DOHH2 (cell line): ENCODE measurements around the gene TGM2.

Experiments used
- H3F3A ChIP-seq: fragments of 200-600 bp; sonication (generic), shearing (Covaris generic); 2 replicates; pipeline ENCODE4 v1.6.0; 2016; ENCODE audit warnings: antibody characterized with exemption, mild to moderate bottlenecking; ENCODE audit not compliant: control insufficient read depth, insufficient read depth
- H3K27ac ChIP-seq: fragments of 200-600 bp; sonication (generic); 2 replicates; pipeline ENCODE4 v1.5.1; 2014; ENCODE audit warnings: low read depth, mild to moderate bottlenecking, low read length, moderate library complexity
- H3K27me3 ChIP-seq: fragments of 200-600 bp; sonication (generic); 2 replicates; pipeline ENCODE4 v1.6.1; 2014; ENCODE audit warnings: mild to moderate bottlenecking, low read length, mixed read lengths; ENCODE audit not compliant: control insufficient read depth
- H3K36me3 ChIP-seq: fragments of 200-600 bp; sonication (generic); 2 replicates; pipeline ENCODE4 v1.6.1; 2014; ENCODE audit warnings: mild to moderate bottlenecking, low read length, moderate library complexity, mixed read lengths; ENCODE audit not compliant: control insufficient read depth
- H3K4me1 ChIP-seq: fragments of 200-600 bp; sonication (generic); 2 replicates; pipeline ENCODE4 v1.6.1; 2014; ENCODE audit warnings: mild to moderate bottlenecking, low read length, mixed read lengths; ENCODE audit not compliant: control insufficient read depth
- H3K4me2 ChIP-seq: fragments of 200-600 bp; sonication (generic); 2 replicates; pipeline ENCODE4 v1.6.0; 2014; ENCODE audit warnings: mild to moderate bottlenecking, low read length, moderate library complexity
- H3K4me3 ChIP-seq: fragments of 200-600 bp; sonication (generic); 2 replicates; pipeline ENCODE4 v1.5.1; 2014; ENCODE audit warnings: mild to moderate bottlenecking, low read length, mixed read lengths
- H3K79me2 ChIP-seq: fragments of 200-600 bp; sonication (generic); 2 replicates; pipeline ENCODE4 v1.6.1; 2014; ENCODE audit warnings: mild to moderate bottlenecking, low read length, mixed read lengths; ENCODE audit not compliant: control insufficient read depth
- H3K9me2 ChIP-seq: fragments of 200-600 bp; sonication (generic); replicated peaks from 2 replicates; pipeline ENCODE4 v1.6.1; 2014; ENCODE audit warnings: mild to moderate bottlenecking, low read length, mixed read lengths; ENCODE audit not compliant: control insufficient read depth
- H3K9me3 ChIP-seq: fragments of 200-600 bp; sonication (generic); 2 replicates; pipeline ENCODE4 v1.6.1; 2014; ENCODE audit warnings: antibody characterized with exemption, low read length, mixed read lengths; ENCODE audit not compliant: control insufficient read depth, insufficient read depth
- H4K20me1 ChIP-seq: fragments of 200-600 bp; sonication (generic); 2 replicates; pipeline ENCODE4 v1.6.0; 2014; ENCODE audit warnings: low read depth, mild to moderate bottlenecking, antibody characterized with exemption, low read length, moderate library complexity; ENCODE audit not compliant: control insufficient read depth, insufficient read depth
- EZH2phosphoT487 ChIP-seq: fragments of 200-600 bp; sonication (generic); IDR thresholded peaks from 2 replicates; pipeline ENCODE4 v1.6.1; 2017; ENCODE audit warnings: borderline replicate concordance, mild to moderate bottlenecking, antibody characterized with exemption, low read length, moderate library complexity, mixed read lengths
- TF ChIP-seq, protein P1 (sequence below): fragments of 200-600 bp; sonication (generic); IDR thresholded peaks from one replicate; pipeline ENCODE4 v1.5.1; 2014; ENCODE audit warnings: antibody characterized with exemption, mild to moderate bottlenecking, low read depth, low read length; ENCODE audit not compliant: poor library complexity, severe bottlenecking

The TGM2 gene

DNA sequence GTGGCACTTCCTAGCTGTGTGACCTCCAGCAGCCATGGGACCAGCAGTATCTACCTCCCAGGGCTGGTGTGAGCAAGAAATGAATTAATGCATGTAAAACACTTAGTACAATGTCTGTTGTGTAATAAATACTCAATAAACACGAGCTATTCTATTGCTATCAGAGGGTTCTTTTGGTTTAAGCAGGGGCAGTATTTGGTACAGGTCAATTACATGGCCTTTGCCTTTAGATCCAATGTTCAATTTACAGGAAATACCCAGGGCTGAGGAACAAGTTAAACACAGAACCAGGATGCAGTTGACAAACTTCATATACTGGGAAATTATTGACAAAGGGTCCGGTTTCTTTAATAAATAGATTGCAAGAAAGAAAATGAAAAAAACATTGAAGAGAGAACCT, 2.9 kb downstream of the TGM2 start:
- Histone ChIP-seq H3K27ac (no peak overlapping the region), H3K4me1 (no peaks in the 10 kb centered on the region; the same call in 1 of the 2 replicates), H3K36me3 (no peaks in the 10 kb centered on the region), H3K4me3 (no peak overlapping the region), H4K20me1 (no peaks in the 10 kb centered on the region), H3K79me2 (no peaks in the 10 kb centered on the region), H3K27me3 (no peaks in the 10 kb centered on the region), H3K4me2 (no peak overlapping the region), H3K9me2 (no peaks in the 10 kb centered on the region), H3F3A (no peaks in the 10 kb centered on the region), H3K9me3 (no peaks in the 10 kb centered on the region)
- no peak for TF ChIP-seq EZH2phosphoT487
- TF ChIP-seq, protein P1, sequence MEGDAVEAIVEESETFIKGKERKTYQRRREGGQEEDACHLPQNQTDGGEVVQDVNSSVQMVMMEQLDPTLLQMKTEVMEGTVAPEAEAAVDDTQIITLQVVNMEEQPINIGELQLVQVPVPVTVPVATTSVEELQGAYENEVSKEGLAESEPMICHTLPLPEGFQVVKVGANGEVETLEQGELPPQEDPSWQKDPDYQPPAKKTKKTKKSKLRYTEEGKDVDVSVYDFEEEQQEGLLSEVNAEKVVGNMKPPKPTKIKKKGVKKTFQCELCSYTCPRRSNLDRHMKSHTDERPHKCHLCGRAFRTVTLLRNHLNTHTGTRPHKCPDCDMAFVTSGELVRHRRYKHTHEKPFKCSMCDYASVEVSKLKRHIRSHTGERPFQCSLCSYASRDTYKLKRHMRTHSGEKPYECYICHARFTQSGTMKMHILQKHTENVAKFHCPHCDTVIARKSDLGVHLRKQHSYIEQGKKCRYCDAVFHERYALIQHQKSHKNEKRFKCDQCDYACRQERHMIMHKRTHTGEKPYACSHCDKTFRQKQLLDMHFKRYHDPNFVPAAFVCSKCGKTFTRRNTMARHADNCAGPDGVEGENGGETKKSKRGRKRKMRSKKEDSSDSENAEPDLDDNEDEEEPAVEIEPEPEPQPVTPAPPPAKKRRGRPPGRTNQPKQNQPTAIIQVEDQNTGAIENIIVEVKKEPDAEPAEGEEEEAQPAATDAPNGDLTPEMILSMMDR: no peak

DNA sequence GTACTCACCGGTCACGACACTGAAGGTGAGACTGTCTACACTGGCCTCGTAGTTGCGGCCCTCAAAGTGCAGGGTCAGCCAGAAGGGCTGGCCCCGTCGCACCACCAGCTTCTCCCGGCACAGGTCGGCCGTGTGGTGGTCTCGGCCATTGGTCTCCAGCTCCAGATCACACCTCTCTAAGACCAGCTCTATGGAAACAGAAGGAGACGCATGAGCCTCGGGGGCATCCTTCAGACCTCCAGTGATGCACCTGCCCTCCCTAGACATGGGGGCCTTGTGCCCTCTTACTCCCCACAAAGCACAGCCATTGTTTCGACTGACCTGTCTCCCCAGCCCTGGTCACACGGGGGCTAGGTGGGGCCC, 3.7 kb downstream of the TGM2 start:
- Histone ChIP-seq H3K9me2 (no peaks in the 10 kb centered on the region), H3K4me1 (no peaks in the 10 kb centered on the region; the same call in 1 of the 2 replicates), H4K20me1 (no peaks in the 10 kb centered on the region), H3K36me3 (no peaks in the 10 kb centered on the region), H3F3A (no peaks in the 10 kb centered on the region), H3K4me2 (no peak overlapping the region), H3K27me3 (no peaks in the 10 kb centered on the region), H3K79me2 (no peaks in the 10 kb centered on the region), H3K9me3 (no peaks in the 10 kb centered on the region), H3K4me3 (no peak overlapping the region), H3K27ac (no peak overlapping the region)
- TF ChIP-seq EZH2phosphoT487: no peak
- TF ChIP-seq, protein P1: no peak

DNA sequence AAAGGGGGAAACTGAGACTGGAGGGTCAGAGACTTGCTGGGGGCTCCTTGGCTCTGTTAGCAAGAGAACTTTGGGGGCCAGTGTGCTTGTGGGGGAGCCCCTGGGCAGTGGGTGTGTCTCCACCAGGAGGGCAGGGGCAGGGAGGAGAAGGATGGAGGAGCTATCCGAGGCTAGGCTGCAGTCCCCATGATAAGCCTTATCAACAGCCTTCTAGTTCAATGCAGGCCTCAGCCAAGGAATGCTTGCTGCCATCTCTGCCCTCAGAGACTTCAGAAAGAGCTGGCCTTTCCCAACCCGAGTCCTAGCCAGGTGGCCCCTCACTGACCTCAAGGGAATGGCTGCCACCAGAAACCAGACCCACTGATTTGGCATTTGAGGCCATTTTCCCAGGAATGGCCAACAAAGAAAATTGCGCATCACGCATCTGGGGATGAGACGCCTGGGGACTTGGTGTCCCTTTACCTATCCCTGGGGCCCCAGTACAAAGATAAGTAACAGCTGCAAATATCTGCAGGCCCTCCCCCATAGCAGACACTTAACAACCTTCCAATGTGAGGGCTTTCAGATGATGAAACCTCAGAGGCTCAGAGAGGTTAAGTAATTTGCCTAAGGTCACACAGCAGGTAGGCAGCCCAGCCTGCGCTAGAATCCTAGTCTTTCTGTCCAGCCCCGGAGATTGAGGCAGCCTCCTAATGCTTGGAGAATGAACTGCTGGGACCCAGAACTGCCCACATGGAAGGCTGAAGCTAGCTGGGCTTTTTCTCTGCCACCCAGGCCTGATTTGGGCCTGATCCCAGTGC, 4.9 kb downstream of the TGM2 start:
- Histone ChIP-seq H3K4me3 (no peak overlapping the region), H4K20me1 (no peaks in the 10 kb centered on the region), H3K27me3 (no peaks in the 10 kb centered on the region), H3F3A (no peaks in the 10 kb centered on the region), H3K9me2 (no peaks in the 10 kb centered on the region), H3K79me2 (no peaks in the 10 kb centered on the region), H3K9me3 (no peaks in the 10 kb centered on the region), H3K27ac (no peak overlapping the region), H3K4me2 (no peak overlapping the region), H3K36me3 (no peaks in the 10 kb centered on the region), H3K4me1 (no peaks in the 10 kb centered on the region; the same call in 1 of the 2 replicates)
- TF ChIP-seq, protein P1: no peak
- TF ChIP-seq EZH2phosphoT487: no peak
